HCT116 (cell line): Measurements from ENCODE around the gene COL5A2. TPM values are rescaled to one million over a fixed set of nuclear protein-coding genes. Genes with fewer than 3 reads are reported as not detected.

Experiments
- ATAC-seq: fragments of 200-7000 bp; cut with Tn5 transposase; 2 replicates; pipeline ENCODE4 v1.9.1; 2020; ENCODE audit warnings: mild to moderate bottlenecking, moderate library complexity
- BruUV-seq: library from RNA; stranded (reverse); fragments of 400-500 nt; replicated peaks from 2 replicates; lab custom pipeline; 2021; lab: Mats Ljungman, UMichigan
- CTCF ChIA-PET: fragments of 300-600 bp; sonication (Branson Sonifier 250); formaldehyde crosslinking; loops from one replicate; lab custom pipeline; 2021; ENCODE audit warnings: antibody characterized with exemption; lab: Charles Lee
- POLR2A ChIA-PET: fragments of 300-600, 350-600 bp; sonication (Branson Sonifier 250); formaldehyde crosslinking; loops from one replicate; lab custom pipeline; 2021; ENCODE audit warnings: antibody characterized with exemption; lab: Charles Lee
- RAD21 ChIA-PET, 2 experiments: fragments of 300-600 bp; sonication (Branson Sonifier 250); formaldehyde crosslinking; loops; one replicate each; lab custom pipeline; 2023; ENCODE audit warnings: low total read pairs in 2 of 2; ENCODE audit not compliant: uncharacterized antibody in 2 of 2, unreplicated experiment in 2 of 2, low non-redundant PET in 1 of 2; lab: Charles Lee
- DNase-seq: peaks from one replicate; pipeline ENCODE4 v3.0.0-alpha.2; 2010; ENCODE audit warnings: low read depth, low spot score
- H2AFZ ChIP-seq: fragments of 200-600 bp; shearing (Covaris generic), sonication (generic); 2 replicates; pipeline ENCODE4 v1.6.1; 2017; ENCODE audit warnings: low read depth, mixed run types, mixed read lengths, antibody characterized with exemption, low read length; ENCODE audit not compliant: poor library complexity, severe bottlenecking
- H3K27ac ChIP-seq: 2 replicates; pipeline ENCODE4 v1.5.1; 2012; ENCODE audit warnings: low read depth, low read length
- H3K27me3 ChIP-seq: fragments of 200-600 bp; sonication (generic); 2 replicates; pipeline ENCODE4 v1.6.1; 2016; ENCODE audit warnings: mixed run types, low read length, mixed read lengths; ENCODE audit not compliant: insufficient read depth
- H3K36me3 ChIP-seq, 2 experiments: fragments of 200-500 bp in 1 of 2; fragments of 200-600 bp in 1 of 2; sonication (Bioruptor generic) in 1 of 2; sonication (generic) in 1 of 2; 2 replicates each; pipeline versions ENCODE4 v1.5.1 to v1.6.1; 2014 to 2016; ENCODE audit warnings: low read length in 2 of 2, inconsistent platforms in 1 of 2, mixed read lengths in 1 of 2, mixed run types in 1 of 2; ENCODE audit not compliant: insufficient read depth in 2 of 2, control insufficient read depth in 1 of 2
- H3K4me1 ChIP-seq, 2 experiments: fragments of 200-600 bp in 1 of 2; sonication (generic) in 1 of 2; 2 replicates each; pipeline versions ENCODE4 v1.5.1 to v1.6.1; 2012 to 2017; ENCODE audit warnings: low read length in 2 of 2, inconsistent platforms in 1 of 2, mild to moderate bottlenecking in 1 of 2, mixed read lengths in 1 of 2, mixed run types in 1 of 2, moderate library complexity in 1 of 2; ENCODE audit not compliant: insufficient read depth in 2 of 2, control insufficient read depth in 1 of 2
- H3K4me2 ChIP-seq: fragments of 200-600 bp; sonication (generic); 2 replicates; pipeline ENCODE4 v1.6.1; 2017; ENCODE audit warnings: mixed run types, low read length, mixed read lengths
- H3K4me3 ChIP-seq, 2 experiments: fragments of 200-600 bp in 1 of 2; sonication (generic) in 1 of 2; replicated peaks in 1 of 2; 2 replicates each; pipeline ENCODE4 v1.5.1; 2011 to 2016; ENCODE audit warnings: low read length in 2 of 2, control low read depth in 1 of 2, low read depth in 1 of 2, mild to moderate bottlenecking in 1 of 2, mixed read lengths in 1 of 2, mixed run types in 1 of 2
- H3K79me2 ChIP-seq: fragments of 200-600 bp; sonication (generic); 2 replicates; pipeline ENCODE4 v1.6.1; 2017; ENCODE audit warnings: mild to moderate bottlenecking, mixed run types, low read length, moderate library complexity, mixed read lengths; ENCODE audit not compliant: insufficient read depth
- H3K9ac ChIP-seq: fragments of 200-600 bp; sonication (generic); 2 replicates; pipeline ENCODE4 v1.6.1; 2016; ENCODE audit warnings: low read length, mixed read lengths
- H3K9me2 ChIP-seq: fragments of 200-600 bp; sonication (generic), shearing (Covaris generic); 2 replicates; pipeline ENCODE4 v1.6.1; 2017; ENCODE audit warnings: mixed run types, mild to moderate bottlenecking, moderate library complexity; ENCODE audit not compliant: insufficient read depth
- H3K9me3 ChIP-seq, 2 experiments: fragments of 200-500 bp in 1 of 2; fragments of 200-600 bp in 1 of 2; sonication (Bioruptor generic) in 1 of 2; sonication (generic) in 1 of 2; 2 replicates each; pipeline ENCODE4 v1.6.1; 2014 to 2017; ENCODE audit warnings: low read length in 2 of 2, mixed read lengths in 2 of 2, inconsistent platforms in 1 of 2, low read depth in 1 of 2, mild to moderate bottlenecking in 1 of 2, mixed run types in 1 of 2, moderate library complexity in 1 of 2; ENCODE audit not compliant: control insufficient read depth in 1 of 2, insufficient read depth in 1 of 2
- H4K20me1 ChIP-seq: fragments of 200-600 bp; sonication (generic), shearing (Covaris generic); 2 replicates; pipeline ENCODE4 v1.6.1; 2017; ENCODE audit warnings: mixed run types, mild to moderate bottlenecking, moderate library complexity; ENCODE audit not compliant: insufficient read depth
- CBX3 ChIP-seq: IDR thresholded peaks from 2 replicates; pipeline ENCODE4 v1.6.1; 2012; ENCODE audit warnings: low read depth
- CEBPB ChIP-seq: IDR thresholded peaks from 2 replicates; pipeline ENCODE4 v1.6.1; 2012; ENCODE audit warnings: low read depth
- EGR1 ChIP-seq: IDR thresholded peaks from 2 replicates; pipeline ENCODE4 v1.6.1; 2012; ENCODE audit warnings: low read depth
- ELF1 ChIP-seq: IDR thresholded peaks from 2 replicates; pipeline ENCODE4 v1.6.1; 2012; ENCODE audit warnings: low read depth, borderline replicate concordance
- EZH2 ChIP-seq: fragments of 200-600 bp; sonication (generic); IDR thresholded peaks from 2 replicates; pipeline ENCODE4 v1.6.1; 2017; ENCODE audit warnings: antibody characterized with exemption, mixed run types
- FOSL1 ChIP-seq: IDR thresholded peaks from 2 replicates; pipeline ENCODE4 v1.6.1; 2012; ENCODE audit warnings: low read depth
- JUND ChIP-seq: IDR thresholded peaks from 2 replicates; pipeline ENCODE4 v1.6.1; 2012
- POLR2A ChIP-seq: IDR thresholded peaks from 2 replicates; pipeline ENCODE4 v1.7.0; 2011; ENCODE audit warnings: borderline replicate concordance; ENCODE audit not compliant: insufficient read depth, insufficient read length; ENCODE audit errors: extremely low read depth
- POLR2AphosphoS5 ChIP-seq: IDR thresholded peaks from 2 replicates; pipeline ENCODE4 v1.6.1; 2011; ENCODE audit warnings: mild to moderate bottlenecking, low read depth, low read length, moderate library complexity
- RAD21 ChIP-seq: IDR thresholded peaks from 2 replicates; pipeline ENCODE4 v1.6.1; 2012; ENCODE audit warnings: low read depth, mild to moderate bottlenecking
- SIN3A ChIP-seq: IDR thresholded peaks from 2 replicates; pipeline ENCODE4 v1.6.1; 2012; ENCODE audit warnings: low read depth
- SP1 ChIP-seq: IDR thresholded peaks from 2 replicates; pipeline ENCODE4 v1.6.1; 2012; ENCODE audit warnings: low read depth
- SRF ChIP-seq: IDR thresholded peaks from 2 replicates; pipeline ENCODE4 v1.6.1; 2012; ENCODE audit warnings: low read depth
- TCF7L2 ChIP-seq: IDR thresholded peaks from 2 replicates; pipeline ENCODE4 v1.7.0; 2011; ENCODE audit warnings: borderline replicate concordance, inconsistent platforms; ENCODE audit not compliant: insufficient read depth, insufficient read length; ENCODE audit errors: extremely low read depth
- YY1 ChIP-seq: IDR thresholded peaks from 2 replicates; pipeline ENCODE4 v1.6.1; 2011; ENCODE audit warnings: low read length, low read depth, moderate library complexity, mild to moderate bottlenecking; ENCODE audit not compliant: insufficient replicate concordance; ENCODE audit errors: extremely low read depth
- ZFX ChIP-seq: fragments of 450-650 bp; IDR thresholded peaks from 2 replicates; pipeline ENCODE4 v1.6.1; 2017
- ZNF274 ChIP-seq: fragments of 200-500 bp; sonication (Bioruptor generic); IDR thresholded peaks from 2 replicates; pipeline ENCODE4 v1.6.1; 2014; ENCODE audit warnings: mild to moderate bottlenecking, low read depth, low read length, inconsistent platforms
- intact Hi-C: fragments of 100-400 bp; cut with micrococcal nuclease; formaldehyde crosslinking; loops from 2 replicates; pipeline ENCODE4 v1.10.0; 2022
- total RNA-seq: library from RNA; stranded (reverse); gene quantifications from one replicate; pipeline ENCODE4 v1.2.1, GENCODE V29; 2021; ENCODE audit not compliant: unreplicated experiment
- TF ChIP-seq, protein P1 (sequence below), 3 experiments: fragments of 200-600 bp in 1 of 3; sonication (generic) in 1 of 3; IDR thresholded peaks in 2 of 3; conservative IDR thresholded peaks in 1 of 3; 2 replicates each; pipeline ENCODE4 v1.5.1; 2012 to 2017; ENCODE audit warnings: low read depth in 2 of 3, low read length in 2 of 3, antibody characterized with exemption in 1 of 3, borderline replicate concordance in 1 of 3, control low read depth in 1 of 3, mild to moderate bottlenecking in 1 of 3, mixed read lengths in 1 of 3, mixed run types in 1 of 3, moderate library complexity in 1 of 3; ENCODE audit not compliant: insufficient read depth in 1 of 3
- TF ChIP-seq, protein P2 (sequence below): IDR thresholded peaks from 2 replicates; pipeline ENCODE4 v1.6.1; 2011; ENCODE audit warnings: mild to moderate bottlenecking, low read length, moderate library complexity; ENCODE audit not compliant: insufficient replicate concordance; ENCODE audit errors: extremely low read depth
- TF ChIP-seq, protein P3 (sequence below): IDR thresholded peaks from 2 replicates; pipeline ENCODE4 v1.6.1; 2012; ENCODE audit warnings: low read depth

Gene COL5A2
- total RNA-seq, 1 experiment from 2014 or later = 2.3 TPM

- no peak overlapping the region for H2AFZ ChIP-seq
- no peaks in the 10 kb centered on the region for H4K20me1 ChIP-seq
- no peak overlapping the region for H3K4me2 ChIP-seq
- no peaks in the 10 kb centered on the region for H3K36me3 ChIP-seq
- POLR2A ChIA-PET = no interaction called here
- no peaks in the 10 kb centered on the region for H3K9me2 ChIP-seq
- no peaks in the 10 kb centered on the region for H3K27me3 ChIP-seq
- intact Hi-C loops = no loop called here
- RAD21 ChIA-PET = no interaction called here
- no peak overlapping the region for H3K4me3 ChIP-seq
- CTCF ChIA-PET = interaction anchor here (1.7 kb wide), 1 partner anchor 39 kb away, joined by 4 read pairs; no protein-coding TSS in a partner anchor
- no peaks in the 10 kb centered on the region for H3K4me1 ChIP-seq
- no peak for ATAC-seq
- no peaks in the 10 kb centered on the region for H3K9me3 ChIP-seq
- H3K27ac ChIP-seq = no peak overlapping the region
- DNase-seq = no peak
- H3K79me2 ChIP-seq = no peaks in the 10 kb centered on the region
- TF ChIP-seq CBX3 (no peak), CEBPB (no peak), JUND (no peak), POLR2A (no peak), ZNF274 (no peak), SP1 (no peak), EZH2 (no peak), TCF7L2 (no peak), SIN3A (no peak), RAD21 (no peak), POLR2AphosphoS5 (no peak), YY1 (no peak), FOSL1 (no peak), ZFX (no peak), ELF1 (no peak), SRF (no peak), EGR1 (no peak)
- TF ChIP-seq, protein P1, sequence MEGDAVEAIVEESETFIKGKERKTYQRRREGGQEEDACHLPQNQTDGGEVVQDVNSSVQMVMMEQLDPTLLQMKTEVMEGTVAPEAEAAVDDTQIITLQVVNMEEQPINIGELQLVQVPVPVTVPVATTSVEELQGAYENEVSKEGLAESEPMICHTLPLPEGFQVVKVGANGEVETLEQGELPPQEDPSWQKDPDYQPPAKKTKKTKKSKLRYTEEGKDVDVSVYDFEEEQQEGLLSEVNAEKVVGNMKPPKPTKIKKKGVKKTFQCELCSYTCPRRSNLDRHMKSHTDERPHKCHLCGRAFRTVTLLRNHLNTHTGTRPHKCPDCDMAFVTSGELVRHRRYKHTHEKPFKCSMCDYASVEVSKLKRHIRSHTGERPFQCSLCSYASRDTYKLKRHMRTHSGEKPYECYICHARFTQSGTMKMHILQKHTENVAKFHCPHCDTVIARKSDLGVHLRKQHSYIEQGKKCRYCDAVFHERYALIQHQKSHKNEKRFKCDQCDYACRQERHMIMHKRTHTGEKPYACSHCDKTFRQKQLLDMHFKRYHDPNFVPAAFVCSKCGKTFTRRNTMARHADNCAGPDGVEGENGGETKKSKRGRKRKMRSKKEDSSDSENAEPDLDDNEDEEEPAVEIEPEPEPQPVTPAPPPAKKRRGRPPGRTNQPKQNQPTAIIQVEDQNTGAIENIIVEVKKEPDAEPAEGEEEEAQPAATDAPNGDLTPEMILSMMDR (IDR thresholded peaks at IDR 0.05 in 2 of 3, conservative IDR thresholded peaks at IDR 0.05 in 1 of 3; ENCODE audit: borderline replicate concordance in 1 of 3, insufficient read depth in 1 of 3, low read depth in 2 of 3, low read length in 2 of 3) = no peak
- TF ChIP-seq, protein P2, sequence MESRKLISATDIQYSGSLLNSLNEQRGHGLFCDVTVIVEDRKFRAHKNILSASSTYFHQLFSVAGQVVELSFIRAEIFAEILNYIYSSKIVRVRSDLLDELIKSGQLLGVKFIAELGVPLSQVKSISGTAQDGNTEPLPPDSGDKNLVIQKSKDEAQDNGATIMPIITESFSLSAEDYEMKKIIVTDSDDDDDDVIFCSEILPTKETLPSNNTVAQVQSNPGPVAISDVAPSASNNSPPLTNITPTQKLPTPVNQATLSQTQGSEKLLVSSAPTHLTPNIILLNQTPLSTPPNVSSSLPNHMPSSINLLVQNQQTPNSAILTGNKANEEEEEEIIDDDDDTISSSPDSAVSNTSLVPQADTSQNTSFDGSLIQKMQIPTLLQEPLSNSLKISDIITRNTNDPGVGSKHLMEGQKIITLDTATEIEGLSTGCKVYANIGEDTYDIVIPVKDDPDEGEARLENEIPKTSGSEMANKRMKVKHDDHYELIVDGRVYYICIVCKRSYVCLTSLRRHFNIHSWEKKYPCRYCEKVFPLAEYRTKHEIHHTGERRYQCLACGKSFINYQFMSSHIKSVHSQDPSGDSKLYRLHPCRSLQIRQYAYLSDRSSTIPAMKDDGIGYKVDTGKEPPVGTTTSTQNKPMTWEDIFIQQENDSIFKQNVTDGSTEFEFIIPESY = no peak
- TF ChIP-seq, protein P3, sequence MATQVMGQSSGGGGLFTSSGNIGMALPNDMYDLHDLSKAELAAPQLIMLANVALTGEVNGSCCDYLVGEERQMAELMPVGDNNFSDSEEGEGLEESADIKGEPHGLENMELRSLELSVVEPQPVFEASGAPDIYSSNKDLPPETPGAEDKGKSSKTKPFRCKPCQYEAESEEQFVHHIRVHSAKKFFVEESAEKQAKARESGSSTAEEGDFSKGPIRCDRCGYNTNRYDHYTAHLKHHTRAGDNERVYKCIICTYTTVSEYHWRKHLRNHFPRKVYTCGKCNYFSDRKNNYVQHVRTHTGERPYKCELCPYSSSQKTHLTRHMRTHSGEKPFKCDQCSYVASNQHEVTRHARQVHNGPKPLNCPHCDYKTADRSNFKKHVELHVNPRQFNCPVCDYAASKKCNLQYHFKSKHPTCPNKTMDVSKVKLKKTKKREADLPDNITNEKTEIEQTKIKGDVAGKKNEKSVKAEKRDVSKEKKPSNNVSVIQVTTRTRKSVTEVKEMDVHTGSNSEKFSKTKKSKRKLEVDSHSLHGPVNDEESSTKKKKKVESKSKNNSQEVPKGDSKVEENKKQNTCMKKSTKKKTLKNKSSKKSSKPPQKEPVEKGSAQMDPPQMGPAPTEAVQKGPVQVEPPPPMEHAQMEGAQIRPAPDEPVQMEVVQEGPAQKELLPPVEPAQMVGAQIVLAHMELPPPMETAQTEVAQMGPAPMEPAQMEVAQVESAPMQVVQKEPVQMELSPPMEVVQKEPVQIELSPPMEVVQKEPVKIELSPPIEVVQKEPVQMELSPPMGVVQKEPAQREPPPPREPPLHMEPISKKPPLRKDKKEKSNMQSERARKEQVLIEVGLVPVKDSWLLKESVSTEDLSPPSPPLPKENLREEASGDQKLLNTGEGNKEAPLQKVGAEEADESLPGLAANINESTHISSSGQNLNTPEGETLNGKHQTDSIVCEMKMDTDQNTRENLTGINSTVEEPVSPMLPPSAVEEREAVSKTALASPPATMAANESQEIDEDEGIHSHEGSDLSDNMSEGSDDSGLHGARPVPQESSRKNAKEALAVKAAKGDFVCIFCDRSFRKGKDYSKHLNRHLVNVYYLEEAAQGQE = no peak
- no TSS peak for BruUV-seq
- H3K9ac ChIP-seq = no peak overlapping the region
Observed at GRCh38 chr2:189181706-189182105, 2.1 kb upstream of the COL5A2 start.
